ENCODE measurements around the gene ENTREP3.

ENTREP3 gene

DNA sequence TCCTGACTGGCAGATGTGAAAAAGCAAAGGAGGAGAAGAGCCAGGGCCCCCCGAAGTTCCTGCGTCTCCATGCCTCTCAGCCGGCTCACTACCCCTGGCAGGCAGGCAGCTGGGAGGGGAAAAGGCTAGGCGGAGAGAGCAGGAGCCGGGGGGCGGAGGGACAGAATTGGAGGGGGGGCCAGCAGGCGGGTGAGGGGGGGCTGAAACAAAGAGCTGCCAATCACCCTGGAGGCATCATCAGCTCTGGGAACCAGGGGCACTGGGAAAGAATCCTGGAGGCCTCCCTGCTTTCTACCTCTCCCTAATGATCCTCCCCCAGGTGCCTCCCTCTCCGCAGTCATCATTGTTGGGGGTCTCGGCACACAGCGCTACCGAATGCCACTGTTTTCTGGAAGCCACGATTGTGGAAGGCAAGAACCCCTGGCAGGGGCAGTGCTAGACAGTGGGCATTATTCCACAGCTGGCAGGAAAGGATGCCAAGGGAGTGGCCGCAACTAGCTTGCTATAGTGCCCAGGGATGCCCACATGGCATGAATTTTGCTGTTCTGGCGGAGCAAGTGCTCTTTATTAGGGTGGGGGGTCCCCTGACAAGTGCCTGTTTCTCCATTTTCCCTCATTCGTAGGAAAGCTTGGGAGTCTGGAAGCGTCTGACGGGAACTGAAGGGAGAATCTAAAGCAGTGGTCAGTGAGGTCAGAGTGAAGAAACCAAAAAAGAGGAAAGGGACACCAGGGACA is 47.3 kb downstream of the ENTREP3 start, which contains the start of gene THBS3:
TSS of gene THBS3 (minus strand) at position 92 of the 735 bp plus-strand sequence. CDS start at position 71, 21 bp downstream.
- H2AFZ ChIP-seq (ENCODE audit: low read depth, low read length): peak within 1 kb of the TSS; percentile 92

GRCh38 chr1:155206891-155207805 is 48.1 kb downstream of the ENTREP3 start:
- Histone ChIP-seq H4K20me1 (ENCODE audit: insufficient read depth, low read length) (no peaks in the 10 kb centered on the region), H3K9me3 (ENCODE audit: insufficient read depth, low read length, severe bottlenecking) (no peaks in the 10 kb centered on the region), H3K36me3 (ENCODE audit: insufficient read depth, low read length) (peaks cover 7% of the 10 kb centered on the region), H3K4me3 (ENCODE audit: low read depth in 1 of 2, low read length in 2 of 2) (no peak overlapping the region; a peak in 1 of 4 replicates), H2AFZ (ENCODE audit: low read depth, low read length) (peak overlapping the region; percentile 51), H3K4me2 (ENCODE audit: insufficient read depth, low read length) (peak overlapping the region; percentile 51), H3K27ac (ENCODE audit: low read length) (peak overlapping the region; percentile 38; the same call in 1 of the 2 replicates), H3K4me1 (ENCODE audit: insufficient read depth, low read length) (peaks cover 33% of the 10 kb centered on the region), H3K9ac (ENCODE audit: low read depth, low read length) (peak overlapping the region; percentile 14; the same call in 1 of the 2 replicates), H3K79me2 (ENCODE audit: insufficient read depth, low read length) (peaks cover 17% of the 10 kb centered on the region), H3K27me3 (ENCODE audit: insufficient read depth, low read length, poor library complexity) (no peaks in the 10 kb centered on the region)
- peak; percentile 88 for DNase-seq
- TF ChIP-seq EZH2 (IDR thresholded peaks at IDR 0.05; ENCODE audit: borderline replicate concordance, low read depth, low read length, severe bottlenecking): no peak
- TF ChIP-seq, protein P1, sequence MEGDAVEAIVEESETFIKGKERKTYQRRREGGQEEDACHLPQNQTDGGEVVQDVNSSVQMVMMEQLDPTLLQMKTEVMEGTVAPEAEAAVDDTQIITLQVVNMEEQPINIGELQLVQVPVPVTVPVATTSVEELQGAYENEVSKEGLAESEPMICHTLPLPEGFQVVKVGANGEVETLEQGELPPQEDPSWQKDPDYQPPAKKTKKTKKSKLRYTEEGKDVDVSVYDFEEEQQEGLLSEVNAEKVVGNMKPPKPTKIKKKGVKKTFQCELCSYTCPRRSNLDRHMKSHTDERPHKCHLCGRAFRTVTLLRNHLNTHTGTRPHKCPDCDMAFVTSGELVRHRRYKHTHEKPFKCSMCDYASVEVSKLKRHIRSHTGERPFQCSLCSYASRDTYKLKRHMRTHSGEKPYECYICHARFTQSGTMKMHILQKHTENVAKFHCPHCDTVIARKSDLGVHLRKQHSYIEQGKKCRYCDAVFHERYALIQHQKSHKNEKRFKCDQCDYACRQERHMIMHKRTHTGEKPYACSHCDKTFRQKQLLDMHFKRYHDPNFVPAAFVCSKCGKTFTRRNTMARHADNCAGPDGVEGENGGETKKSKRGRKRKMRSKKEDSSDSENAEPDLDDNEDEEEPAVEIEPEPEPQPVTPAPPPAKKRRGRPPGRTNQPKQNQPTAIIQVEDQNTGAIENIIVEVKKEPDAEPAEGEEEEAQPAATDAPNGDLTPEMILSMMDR (IDR thresholded peaks at IDR 0.05; ENCODE audit: borderline replicate concordance, extremely low read depth, low read length, poor library complexity, severe bottlenecking): peak; percentile 89
- peak; percentile 63 for ATAC-seq (ENCODE audit: insufficient read depth, low read depth)

More for the DNA sequence above, 47.3 kb downstream of the ENTREP3 start, which contains the start of gene THBS3:
- TF ChIP-seq, protein P1 (IDR thresholded peaks at IDR 0.05; ENCODE audit: borderline replicate concordance, extremely low read depth, low read length, poor library complexity, severe bottlenecking): no peak
- no peak for TF ChIP-seq EZH2 (IDR thresholded peaks at IDR 0.05; ENCODE audit: borderline replicate concordance, low read depth, low read length, severe bottlenecking)
- Histone ChIP-seq H3K4me1 (ENCODE audit: insufficient read depth, low read length) (peaks cover 33% of the 10 kb centered on the region), H3K27ac (ENCODE audit: low read length) (peak within 1 kb of the TSS; percentile 81), H3K27me3 (ENCODE audit: insufficient read depth, low read length, poor library complexity) (no peaks in the 10 kb centered on the region), H3K4me2 (ENCODE audit: insufficient read depth, low read length) (peak within 1 kb of the TSS; percentile 86), H4K20me1 (ENCODE audit: insufficient read depth, low read length) (no peaks in the 10 kb centered on the region), H3K79me2 (ENCODE audit: insufficient read depth, low read length) (peaks cover 17% of the 10 kb centered on the region), H3K4me3 (ENCODE audit: low read depth in 1 of 2, low read length in 2 of 2) (peak within 1 kb of the TSS; percentile 77 to 88), H3K36me3 (ENCODE audit: insufficient read depth, low read length) (peaks cover 10% of the 10 kb centered on the region), H3K9ac (ENCODE audit: low read depth, low read length) (peak within 1 kb of the TSS; percentile 75), H3K9me3 (ENCODE audit: insufficient read depth, low read length, severe bottlenecking) (no peaks in the 10 kb centered on the region)
- no peak for DNase-seq
- no peak for ATAC-seq (ENCODE audit: insufficient read depth, low read depth)

GRCh38 chr1:155205969-155206593 is 49.2 kb downstream of the ENTREP3 start:
- Histone ChIP-seq H3K4me3 (ENCODE audit: low read depth in 1 of 2, low read length in 2 of 2) (no peak overlapping the region), H3K9me3 (ENCODE audit: insufficient read depth, low read length, severe bottlenecking) (no peaks in the 10 kb centered on the region), H3K9ac (ENCODE audit: low read depth, low read length) (no peak overlapping the region), H3K36me3 (ENCODE audit: insufficient read depth, low read length) (peaks cover 3% of the 10 kb centered on the region), H3K79me2 (ENCODE audit: insufficient read depth, low read length) (peaks cover 17% of the 10 kb centered on the region), H3K27me3 (ENCODE audit: insufficient read depth, low read length, poor library complexity) (no peaks in the 10 kb centered on the region), H3K27ac (ENCODE audit: low read length) (no peak overlapping the region), H3K4me1 (ENCODE audit: insufficient read depth, low read length) (peaks cover 33% of the 10 kb centered on the region), H4K20me1 (ENCODE audit: insufficient read depth, low read length) (no peaks in the 10 kb centered on the region), H2AFZ (ENCODE audit: low read depth, low read length) (no peak overlapping the region), H3K4me2 (ENCODE audit: insufficient read depth, low read length) (no peak overlapping the region)
- DNase-seq (no peak), ATAC-seq (ENCODE audit: insufficient read depth, low read depth) (no peak)
- TF ChIP-seq, protein P1 (IDR thresholded peaks at IDR 0.05; ENCODE audit: borderline replicate concordance, extremely low read depth, low read length, poor library complexity, severe bottlenecking): no peak
- TF ChIP-seq EZH2 (IDR thresholded peaks at IDR 0.05; ENCODE audit: borderline replicate concordance, low read depth, low read length, severe bottlenecking): no peak

All from DND-41 (cell line).